ENCODE measurements around the gene NAGPA. TPM values are rescaled to one million over a fixed set of nuclear protein-coding genes. Genes with fewer than 3 reads are reported as not detected.

NAGPA gene
- total and polyA plus RNA-seq, 2 of the 13 experiments (the other 11 are each of a cell fraction or from before 2014, with no cell fraction given): 27.1 to 60.3 TPM

- TF ChIP-seq ZFY (CRISPR knock-in tag; IDR thresholded peaks at IDR 0.05): peak; percentile 62
- 0 out of 2 replicates have a peak, but pooled peaks have one; percentile 26 for TF ChIP-seq ZNF17 (CRISPR knock-in tag; IDR thresholded peaks at IDR 0.05)
- no peak for TF ChIP-seq NR2F2 (IDR thresholded peaks at IDR 0.05; ENCODE audit: borderline replicate concordance, low read depth)
- TF ChIP-seq KDM5B (CRISPR knock-in tag; IDR thresholded peaks at IDR 0.05; ENCODE audit: borderline replicate concordance): no peak
- TF ChIP-seq RARA (CRISPR knock-in tag; IDR thresholded peaks at IDR 0.05): no peak
- no peak for TF ChIP-seq SP1 (IDR thresholded peaks at IDR 0.05)
- TF ChIP-seq SP1 (CRISPR knock-in tag; IDR thresholded peaks at IDR 0.05): no peak
- no peak for TF ChIP-seq SATB2 (CRISPR knock-in tag; IDR thresholded peaks at IDR 0.05)
- no peak for TF ChIP-seq MTF2 (CRISPR knock-in tag; IDR thresholded peaks at IDR 0.05; ENCODE audit: borderline replicate concordance)
- no peak for TF ChIP-seq ONECUT2 (CRISPR knock-in tag; IDR thresholded peaks at IDR 0.05)
- no peak for TF ChIP-seq ZNF317 (CRISPR knock-in tag; IDR thresholded peaks at IDR 0.05)
- no peak for TF ChIP-seq ATAD3A (CRISPR knock-in tag; IDR thresholded peaks at IDR 0.05)
- TF ChIP-seq PRDM15 (CRISPR knock-in tag; IDR thresholded peaks at IDR 0.05): no peak
- no peak for TF ChIP-seq ISL2 (CRISPR knock-in tag; IDR thresholded peaks at IDR 0.05)
- no peak for TF ChIP-seq IRX3 (CRISPR knock-in tag; IDR thresholded peaks at IDR 0.05; ENCODE audit: borderline replicate concordance, low read depth)
- no peak for TF ChIP-seq DRAP1 (CRISPR knock-in tag; IDR thresholded peaks at IDR 0.05)
- no peak for TF ChIP-seq RNF2 (conservative IDR thresholded peaks at IDR 0.05; ENCODE audit: low read depth)
- TF ChIP-seq PPARG (CRISPR knock-in tag; conservative IDR thresholded peaks at IDR 0.05): no peak
- TF ChIP-seq ZNF558 (CRISPR knock-in tag; IDR thresholded peaks at IDR 0.05; ENCODE audit: borderline replicate concordance): no peak
- no peak for TF ChIP-seq DNMT1 (CRISPR knock-in tag; IDR thresholded peaks at IDR 0.05)
- TF ChIP-seq GPN1 (CRISPR knock-in tag; IDR thresholded peaks at IDR 0.05; ENCODE audit: borderline replicate concordance): no peak
- no peak for TF ChIP-seq ZNF354B (CRISPR knock-in tag; IDR thresholded peaks at IDR 0.05)
- no peak for TF ChIP-seq ZNF75D (CRISPR knock-in tag; IDR thresholded peaks at IDR 0.05; ENCODE audit: borderline replicate concordance)
- TF ChIP-seq TFDP1 (CRISPR knock-in tag; IDR thresholded peaks at IDR 0.05; ENCODE audit: borderline replicate concordance): no peak
- TF ChIP-seq ZNF234 (CRISPR knock-in tag; conservative IDR thresholded peaks at IDR 0.05): no peak
- TF ChIP-seq CREM (IDR thresholded peaks at IDR 0.05): no peak
- no peak for TF ChIP-seq CREM (CRISPR knock-in tag; IDR thresholded peaks at IDR 0.05)
- 0 out of 2 replicates have a peak, but pooled peaks have one; percentile 31 for TF ChIP-seq YEATS4 (CRISPR knock-in tag; IDR thresholded peaks at IDR 0.05; ENCODE audit: borderline replicate concordance)
Observed at GRCh38 chr16:4976611-4977145, 57.1 kb downstream of the NAGPA start (continued).

All from HepG2 (cell line).